ENCODE data around the gene HACD2.

The HACD2 gene

DNA sequence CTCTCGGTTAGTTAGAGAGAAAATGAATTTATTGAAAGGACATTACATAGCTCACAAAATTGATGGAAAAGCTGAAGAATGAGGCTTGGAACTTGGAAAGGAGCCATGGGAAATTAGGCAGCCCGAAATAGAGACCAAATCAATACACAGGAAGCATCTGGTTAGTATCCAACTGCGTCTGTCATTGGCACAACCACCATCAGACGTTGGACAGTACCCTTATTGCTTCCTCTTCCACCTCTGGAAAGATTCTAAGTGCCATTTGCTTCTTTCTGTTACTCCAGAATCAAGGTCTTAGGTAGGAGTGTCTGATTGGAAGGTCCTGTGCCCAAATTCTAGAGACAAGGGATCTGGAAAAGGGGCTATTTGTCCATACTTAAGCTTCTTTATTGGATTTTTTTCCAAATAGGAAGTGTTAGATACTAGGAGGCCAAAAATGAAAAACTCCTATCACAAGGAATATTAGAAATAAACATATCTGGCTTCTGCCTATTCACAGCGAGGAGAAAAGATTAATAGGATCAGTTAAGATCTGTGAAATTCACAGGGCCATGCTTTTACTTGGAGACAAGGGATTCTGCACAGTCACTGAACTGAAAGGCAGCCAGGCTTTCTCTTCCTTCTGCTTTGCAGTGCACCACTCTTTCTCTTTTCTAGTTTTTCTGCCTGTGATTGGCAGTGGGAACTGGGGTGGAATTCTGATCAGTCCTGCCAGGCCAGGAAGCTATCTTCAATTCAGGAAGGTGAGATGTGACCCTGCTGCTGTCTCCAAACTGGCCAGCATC is 10.7 kb upstream of the HACD2 start:
- peak overlapping the region; percentile 66 for H3K27ac ChIP-seq
- no peak for TF ChIP-seq CTCF (conservative IDR thresholded peaks at IDR 0.05)

DNA sequence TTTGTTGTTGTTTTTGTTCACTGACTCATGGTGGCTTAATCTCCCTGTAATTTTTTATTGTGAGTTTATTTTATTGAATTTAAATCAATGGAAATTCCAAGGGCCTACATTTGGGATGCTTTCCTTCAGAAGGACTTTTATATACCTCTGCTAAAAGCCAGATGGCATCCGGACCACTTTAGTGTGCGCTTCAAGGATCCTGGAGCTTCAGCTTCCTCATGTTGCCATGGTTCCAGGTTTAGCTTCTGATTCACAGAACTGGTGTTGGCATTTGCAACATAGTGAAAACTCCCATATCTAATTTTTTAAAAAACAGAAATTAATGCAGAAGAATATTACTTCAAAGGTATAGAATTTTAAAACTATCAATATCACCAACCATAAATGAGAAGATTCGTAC is 8.5 kb upstream of the HACD2 start:
- TF ChIP-seq CTCF (conservative IDR thresholded peaks at IDR 0.05) = no peak
- H3K27ac ChIP-seq = no peak overlapping the region

DNA sequence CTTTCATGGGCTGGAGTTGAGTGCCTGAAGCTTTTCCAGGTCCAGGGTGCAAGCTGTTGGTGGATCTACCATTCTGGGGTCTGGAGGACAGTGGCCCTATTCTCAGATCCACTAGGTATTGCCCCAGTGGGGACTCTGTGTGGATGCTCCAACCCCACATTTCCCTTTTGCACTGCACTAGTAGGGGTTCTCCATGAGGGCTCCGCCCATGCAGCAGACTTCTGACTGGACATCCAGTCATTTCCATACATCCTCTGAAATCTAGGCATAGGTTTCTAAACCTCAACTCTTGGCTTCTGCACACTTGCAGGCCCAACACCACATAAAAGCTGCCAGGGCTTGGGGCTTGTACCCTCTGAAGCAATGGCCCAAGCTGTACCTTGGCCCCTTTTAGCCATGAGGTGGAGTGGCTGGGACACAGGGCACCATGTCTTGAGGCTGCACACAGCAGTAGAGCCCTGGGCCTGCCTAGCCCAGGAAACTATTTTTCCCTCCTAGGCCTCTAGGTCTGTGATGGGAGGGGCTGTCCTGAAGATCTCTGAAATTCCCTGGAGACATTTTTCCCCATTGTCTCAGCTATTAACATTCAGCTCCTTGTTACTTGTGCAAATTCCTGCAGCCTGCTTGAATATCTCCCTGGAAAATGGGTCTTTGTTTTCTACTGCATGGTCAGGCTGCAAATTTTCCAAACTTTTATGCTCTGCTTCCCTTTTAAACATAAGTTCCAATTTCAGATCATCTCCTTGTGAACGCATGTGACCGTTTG is 6.0 kb upstream of the HACD2 start:
- TF ChIP-seq CTCF (conservative IDR thresholded peaks at IDR 0.05) = no peak
- H3K27ac ChIP-seq = no peak overlapping the region

- no peak for TF ChIP-seq CTCF (conservative IDR thresholded peaks at IDR 0.05)
- H3K27ac ChIP-seq = peak overlapping the region; percentile 98
These were observed 2.5 kb upstream of the HACD2 start for GRCh38 chr3:123587401-123587800.

GRCh38 chr3:123586968-123587367 is 2.1 kb upstream of the HACD2 start:
- peak overlapping the region; percentile 98 for H3K27ac ChIP-seq
- TF ChIP-seq CTCF (conservative IDR thresholded peaks at IDR 0.05) = no peak

- H3K27ac ChIP-seq = peak overlapping the region; percentile 98
These were observed 1.3 kb upstream of the HACD2 start for GRCh38 chr3:123586131-123586530.

More at GRCh38 chr3:123586131-123586530, 1.3 kb upstream of the HACD2 start:
- TF ChIP-seq CTCF (conservative IDR thresholded peaks at IDR 0.05) = no peak
